GM12878 (cell line): ENCODE measurements around the gene CBFA2T3. TPM values are rescaled to one million over a fixed set of nuclear protein-coding genes. Genes with fewer than 3 reads are reported as not detected.

Experiments used
- ASH2L ChIP-seq: fragments of 300-600, 200-600 bp; sonication (generic); IDR thresholded peaks from 2 replicates; pipeline ENCODE4 v1.6.1; 2017; ENCODE audit warnings: low read depth, mild to moderate bottlenecking, borderline replicate concordance
- CBX5 ChIP-seq: sonication (generic); IDR thresholded peaks from 2 replicates; pipeline ENCODE4 v1.6.1; 2016; ENCODE audit warnings: low read depth, moderate library complexity, mild to moderate bottlenecking, inconsistent platforms
- CHD4 ChIP-seq: fragments of 200-600 bp; sonication (generic); IDR thresholded peaks from 2 replicates; pipeline ENCODE4 v1.6.1; 2016; ENCODE audit warnings: mild to moderate bottlenecking
- CREM ChIP-seq: IDR thresholded peaks from 2 replicates; pipeline ENCODE4 v1.6.1; 2014; ENCODE audit warnings: antibody characterized with exemption, low read depth
- DPF2 ChIP-seq: fragments of 450-650 bp; IDR thresholded peaks from 2 replicates; pipeline ENCODE4 v1.6.1; 2017; ENCODE audit warnings: mild to moderate bottlenecking
- FOXK2 ChIP-seq: fragments of 450-650 bp; IDR thresholded peaks from 2 replicates; pipeline ENCODE4 v1.6.1; 2017; ENCODE audit warnings: mild to moderate bottlenecking, moderate library complexity
- IKZF1 ChIP-seq: fragments of 450-650 bp; conservative IDR thresholded peaks from 2 replicates; pipeline ENCODE4 v1.6.1; 2017; ENCODE audit warnings: antibody characterized with exemption, mild to moderate bottlenecking
- IKZF2 ChIP-seq, 2 experiments: fragments of 450-650 bp; IDR thresholded peaks; 2 replicates each; pipeline ENCODE4 v1.6.1; 2017; ENCODE audit warnings: mild to moderate bottlenecking in 2 of 2, moderate library complexity in 2 of 2
- MYC ChIP-seq: IDR thresholded peaks from 2 replicates; pipeline ENCODE4 v1.6.1; 2011; ENCODE audit warnings: mild to moderate bottlenecking, low read length, moderate library complexity, inconsistent platforms; ENCODE audit not compliant: insufficient read depth, insufficient replicate concordance, insufficient read length, severe bottlenecking
- PBX3 ChIP-seq: IDR thresholded peaks from 2 replicates; pipeline ENCODE4 v1.6.1; 2011; ENCODE audit warnings: mild to moderate bottlenecking, low read depth, low read length, moderate library complexity; ENCODE audit not compliant: insufficient replicate concordance
- POU2F2 ChIP-seq: IDR thresholded peaks from 3 replicates; pipeline ENCODE4 v1.6.1; 2011; ENCODE audit warnings: low read depth, mild to moderate bottlenecking, low read length, borderline replicate concordance
- TCF3 ChIP-seq: IDR thresholded peaks from 2 replicates; pipeline ENCODE4 v1.6.1; 2012; ENCODE audit warnings: low read depth, mild to moderate bottlenecking, low read length, borderline replicate concordance; ENCODE audit not compliant: insufficient read depth
- WRNIP1 ChIP-seq: IDR thresholded peaks from 2 replicates; pipeline ENCODE4 v1.6.1; 2011; ENCODE audit warnings: low read depth, low read length, improper control_type of control experiment, borderline replicate concordance
- ZBTB11 ChIP-seq: fragments of 450-650 bp; formaldehyde crosslinking; IDR thresholded peaks from 2 replicates; pipeline ENCODE4 v1.5.0; 2022; ENCODE audit warnings: mild to moderate bottlenecking, missing genetic modification characterization
- ZSCAN29 ChIP-seq: fragments of 450-650 bp; IDR thresholded peaks from 2 replicates; pipeline ENCODE4 v1.6.1; 2017; ENCODE audit warnings: mild to moderate bottlenecking, moderate library complexity
- polyA plus RNA-seq, 11 experiments: library from polyadenylated mRNA; depleted of rRNA in 4 of 11; unstranded in 6 of 11; stranded (reverse) in 5 of 11; fragments of >200 nt; fragmentation: Nextera tagmentation in 4 of 11; fragmentation: Illumina TruSeq in 1 of 11; extraction: Ambion mirVana in 4 of 11; extraction: Trizol in 1 of 11; gene quantifications; 1 replicate in 1 of 11; 2 replicates in 10 of 11; pipeline versions ENCODE4 v1.2.1 to v1.2.3, GENCODE V29; 2011 to 2016; ENCODE audit warnings: inconsistent platforms in 2 of 11, missing spikeins in 2 of 11, low read depth in 1 of 11
- total RNA-seq, 4 experiments: library from RNA; depleted of rRNA in 3 of 4; stranded (reverse); fragments of >200 nt in 3 of 4; fragmentation: Illumina TruSeq in 1 of 4; extraction: Trizol in 1 of 4; gene quantifications; 2 replicates each; pipeline versions ENCODE4 v1.2.1 to v1.2.3, GENCODE V29; 2013 to 2021
- TF ChIP-seq, protein P1 (sequence below): fragments of 450-650 bp; IDR thresholded peaks from 2 replicates; pipeline ENCODE4 v1.6.1; 2017; ENCODE audit warnings: mild to moderate bottlenecking
- TF ChIP-seq, protein P2 (sequence below): fragments of 450-650 bp; IDR thresholded peaks from 2 replicates; pipeline ENCODE4 v1.6.1; 2018; ENCODE audit warnings: borderline replicate concordance, mild to moderate bottlenecking; ENCODE audit not compliant: partially characterized antibody
- TF ChIP-seq, protein P3 (sequence below): IDR thresholded peaks from 2 replicates; pipeline ENCODE4 v1.6.1; 2012; ENCODE audit warnings: low read depth, low read length, improper control_type of control experiment

CBFA2T3 gene
- total and polyA plus RNA-seq, 10 of the 15 experiments (the other 5 are each of a cell fraction or from before 2014, with no cell fraction given), result 0.69 to 42.6 (median 4.5) TPM

DNA sequence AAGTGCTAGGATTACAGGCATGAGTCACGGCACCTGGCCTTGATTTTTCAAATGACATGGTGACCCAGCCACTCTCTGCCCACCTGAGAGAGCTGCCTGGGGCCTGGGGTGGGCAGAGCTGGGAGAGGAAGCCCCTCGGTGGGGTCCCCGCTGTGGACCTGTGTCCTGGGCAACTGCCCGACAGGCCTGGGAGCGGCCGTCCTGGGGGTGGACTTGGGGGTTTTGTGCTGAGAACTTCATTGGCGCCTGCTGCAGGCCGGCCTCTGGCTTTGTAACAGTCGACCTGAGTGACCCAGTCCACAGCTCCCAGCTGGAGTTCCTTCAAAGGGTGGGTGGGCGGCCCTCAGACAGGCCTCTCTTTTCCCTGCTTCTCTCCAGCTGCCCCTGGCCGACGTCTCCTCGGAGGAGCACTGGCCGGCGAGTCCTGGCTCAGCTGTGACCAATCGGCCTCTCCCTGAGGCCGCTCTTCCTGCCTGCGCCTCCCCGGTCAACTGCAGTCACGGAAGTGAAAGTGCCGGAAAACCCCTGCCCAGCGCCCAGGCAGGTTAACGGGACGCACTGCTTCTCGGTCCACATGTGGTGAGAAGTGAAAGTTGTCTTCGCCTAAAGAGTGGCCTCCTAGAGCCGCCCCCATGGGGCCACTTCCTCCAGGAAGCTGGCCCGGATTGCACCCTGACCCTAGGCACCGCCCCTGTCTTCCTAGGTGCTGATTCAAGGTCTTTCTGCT is 5.5 kb downstream of the CBFA2T3 start (continued):
- TF ChIP-seq, protein P1, sequence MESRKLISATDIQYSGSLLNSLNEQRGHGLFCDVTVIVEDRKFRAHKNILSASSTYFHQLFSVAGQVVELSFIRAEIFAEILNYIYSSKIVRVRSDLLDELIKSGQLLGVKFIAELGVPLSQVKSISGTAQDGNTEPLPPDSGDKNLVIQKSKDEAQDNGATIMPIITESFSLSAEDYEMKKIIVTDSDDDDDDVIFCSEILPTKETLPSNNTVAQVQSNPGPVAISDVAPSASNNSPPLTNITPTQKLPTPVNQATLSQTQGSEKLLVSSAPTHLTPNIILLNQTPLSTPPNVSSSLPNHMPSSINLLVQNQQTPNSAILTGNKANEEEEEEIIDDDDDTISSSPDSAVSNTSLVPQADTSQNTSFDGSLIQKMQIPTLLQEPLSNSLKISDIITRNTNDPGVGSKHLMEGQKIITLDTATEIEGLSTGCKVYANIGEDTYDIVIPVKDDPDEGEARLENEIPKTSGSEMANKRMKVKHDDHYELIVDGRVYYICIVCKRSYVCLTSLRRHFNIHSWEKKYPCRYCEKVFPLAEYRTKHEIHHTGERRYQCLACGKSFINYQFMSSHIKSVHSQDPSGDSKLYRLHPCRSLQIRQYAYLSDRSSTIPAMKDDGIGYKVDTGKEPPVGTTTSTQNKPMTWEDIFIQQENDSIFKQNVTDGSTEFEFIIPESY, result no peak
- TF ChIP-seq DPF2, result peak; percentile 97
- TF ChIP-seq MYC, result no peak
- peak; percentile 99 for TF ChIP-seq IKZF1
- TF ChIP-seq FOXK2, result no peak
- TF ChIP-seq, protein P2, sequence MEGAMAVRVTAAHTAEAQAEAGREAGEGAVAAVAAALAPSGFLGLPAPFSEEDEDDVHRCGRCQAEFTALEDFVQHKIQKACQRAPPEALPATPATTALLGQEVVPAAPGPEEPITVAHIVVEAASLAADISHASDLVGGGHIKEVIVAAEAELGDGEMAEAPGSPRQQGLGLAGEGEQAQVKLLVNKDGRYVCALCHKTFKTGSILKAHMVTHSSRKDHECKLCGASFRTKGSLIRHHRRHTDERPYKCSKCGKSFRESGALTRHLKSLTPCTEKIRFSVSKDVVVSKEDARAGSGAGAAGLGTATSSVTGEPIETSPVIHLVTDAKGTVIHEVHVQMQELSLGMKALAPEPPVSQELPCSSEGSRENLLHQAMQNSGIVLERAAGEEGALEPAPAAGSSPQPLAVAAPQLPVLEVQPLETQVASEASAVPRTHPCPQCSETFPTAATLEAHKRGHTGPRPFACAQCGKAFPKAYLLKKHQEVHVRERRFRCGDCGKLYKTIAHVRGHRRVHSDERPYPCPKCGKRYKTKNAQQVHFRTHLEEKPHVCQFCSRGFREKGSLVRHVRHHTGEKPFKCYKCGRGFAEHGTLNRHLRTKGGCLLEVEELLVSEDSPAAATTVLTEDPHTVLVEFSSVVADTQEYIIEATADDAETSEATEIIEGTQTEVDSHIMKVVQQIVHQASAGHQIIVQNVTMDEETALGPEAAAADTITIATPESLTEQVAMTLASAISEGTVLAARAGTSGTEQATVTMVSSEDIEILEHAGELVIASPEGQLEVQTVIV, result peak; percentile 50
- TF ChIP-seq IKZF2 (IDR thresholded peaks at IDR 0.05), result peak; percentile 93 to 95
- no peak for TF ChIP-seq PBX3
- peak; percentile 84; the same call in 2 of the 3 replicates for TF ChIP-seq POU2F2
- TF ChIP-seq ZSCAN29, result no peak; the same call in 1 of the 2 replicates
- TF ChIP-seq TCF3, result no peak
- TF ChIP-seq WRNIP1, result no peak
- no peak for TF ChIP-seq CHD4
- TF ChIP-seq, protein P3, sequence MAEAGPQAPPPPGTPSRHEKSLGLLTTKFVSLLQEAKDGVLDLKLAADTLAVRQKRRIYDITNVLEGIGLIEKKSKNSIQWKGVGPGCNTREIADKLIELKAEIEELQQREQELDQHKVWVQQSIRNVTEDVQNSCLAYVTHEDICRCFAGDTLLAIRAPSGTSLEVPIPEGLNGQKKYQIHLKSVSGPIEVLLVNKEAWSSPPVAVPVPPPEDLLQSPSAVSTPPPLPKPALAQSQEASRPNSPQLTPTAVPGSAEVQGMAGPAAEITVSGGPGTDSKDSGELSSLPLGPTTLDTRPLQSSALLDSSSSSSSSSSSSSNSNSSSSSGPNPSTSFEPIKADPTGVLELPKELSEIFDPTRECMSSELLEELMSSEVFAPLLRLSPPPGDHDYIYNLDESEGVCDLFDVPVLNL, result no peak; the same call in 1 of the 2 replicates
- TF ChIP-seq CREM, result peak; percentile 79
- TF ChIP-seq ASH2L, result no peak
- no peak for TF ChIP-seq CBX5
- no peak for TF ChIP-seq ZBTB11 (CRISPR knock-in tag)
